Hematopoietic multipotent progenitor cell treated with erythropoietin and hydrocortisone succinate and interleukin-3 and kit ligand, for 17 days (in vitro differentiated cells): ENCODE results near the gene LRRN3.
"Not testable (repeated sequence)": the region's sequence is repeated elsewhere in the genome, so short reads cannot be mapped to it uniquely, and the experiment has no call there.

Source experiments
- DNase-seq: peaks from one replicate; pipeline ENCODE4 v3.0.0-alpha.2; 2015; ENCODE audit warnings: low spot score

LRRN3 gene

DNA sequence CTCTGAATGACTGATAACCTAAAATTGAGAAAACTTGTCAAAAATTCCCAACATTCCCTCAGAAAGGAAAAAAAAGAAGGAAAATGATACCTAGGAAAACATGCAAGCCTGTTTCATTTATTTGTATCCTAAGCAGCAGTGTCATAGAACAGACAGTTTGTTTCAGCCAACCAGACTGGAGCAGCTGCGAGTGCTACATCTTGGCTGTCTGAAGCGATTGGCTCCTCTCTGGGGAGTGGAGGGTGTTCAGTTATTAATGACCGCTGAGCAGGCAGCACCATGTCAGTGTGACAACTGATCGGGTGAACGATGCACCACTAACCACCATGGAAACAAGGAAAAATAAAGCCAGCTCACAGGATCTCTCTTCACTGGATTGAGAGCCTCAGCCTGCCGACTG is at the start of gene LRRN3:
Gene LRRN3, plus strand, starts transcription at position 282 of the 400 bp plus-strand sequence. CDS start 31,646 bp downstream, outside the sequence.
- no peak for DNase-seq

- DNase-seq, result no peak
These were observed 49.4 kb upstream of the LRRN3 start for GRCh38 chr7:111041577-111041976.

DNA sequence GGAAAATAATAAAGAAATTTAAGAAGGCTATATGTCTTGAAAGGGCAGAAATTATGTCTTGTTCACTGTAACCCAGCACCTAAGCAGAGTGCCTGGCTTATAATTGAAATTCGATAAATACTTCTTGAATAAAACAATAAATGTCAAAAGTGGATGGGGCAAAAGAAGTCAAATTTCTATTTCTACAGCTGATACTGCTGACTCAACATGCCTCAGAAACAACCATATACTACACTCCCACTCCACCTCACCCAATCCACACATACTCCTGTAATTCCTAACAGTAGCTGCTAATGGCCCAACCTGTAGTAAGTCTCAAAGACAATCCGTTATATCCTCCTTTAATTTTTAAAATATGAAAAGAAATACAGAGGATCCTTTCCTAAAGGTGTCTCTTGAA is 48.1 kb upstream of the LRRN3 start:
- no peak for DNase-seq

DNA sequence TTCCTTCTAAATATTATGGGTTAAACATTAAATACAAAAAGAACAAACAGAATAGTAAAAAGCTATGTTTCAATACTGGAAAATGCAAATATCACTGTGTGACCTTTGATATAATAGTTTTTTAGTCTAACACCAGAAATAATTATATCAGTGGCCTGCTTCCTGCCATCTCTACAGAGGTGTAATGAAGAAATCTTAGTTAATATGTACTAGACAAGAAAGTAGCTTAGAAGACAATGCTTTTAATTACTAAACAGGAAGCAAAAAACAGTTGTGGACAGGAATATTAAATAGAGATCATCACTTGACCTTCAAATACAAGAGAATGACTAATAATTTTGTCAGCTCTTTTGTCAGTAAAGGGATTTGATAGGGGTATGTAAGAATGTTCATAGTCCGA is 47.4 kb upstream of the LRRN3 start:
- DNase-seq, result no peak

DNA sequence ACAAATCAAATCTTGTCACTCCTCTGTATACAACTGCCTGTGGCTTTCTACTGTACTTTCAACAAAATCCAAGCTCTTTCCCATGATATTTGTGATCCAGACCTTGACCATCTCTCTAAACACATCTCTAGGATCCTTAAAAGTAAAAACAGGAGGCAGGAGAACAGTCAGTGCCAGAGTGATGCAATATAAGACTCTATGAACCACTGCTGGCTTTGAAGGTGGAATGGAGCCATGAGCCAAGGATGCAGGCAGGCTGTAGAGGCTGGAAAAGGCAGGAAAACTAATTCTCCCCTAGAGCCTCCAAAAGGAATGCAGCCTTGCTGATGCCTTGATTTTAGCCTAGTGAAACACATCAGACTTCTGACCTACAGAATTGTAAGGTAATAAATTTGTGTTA is 45.5 kb upstream of the LRRN3 start:
- no peak for DNase-seq

- no peak for DNase-seq
These were observed 43.3 kb upstream of the LRRN3 start for GRCh38 chr7:111047595-111047994.

DNA sequence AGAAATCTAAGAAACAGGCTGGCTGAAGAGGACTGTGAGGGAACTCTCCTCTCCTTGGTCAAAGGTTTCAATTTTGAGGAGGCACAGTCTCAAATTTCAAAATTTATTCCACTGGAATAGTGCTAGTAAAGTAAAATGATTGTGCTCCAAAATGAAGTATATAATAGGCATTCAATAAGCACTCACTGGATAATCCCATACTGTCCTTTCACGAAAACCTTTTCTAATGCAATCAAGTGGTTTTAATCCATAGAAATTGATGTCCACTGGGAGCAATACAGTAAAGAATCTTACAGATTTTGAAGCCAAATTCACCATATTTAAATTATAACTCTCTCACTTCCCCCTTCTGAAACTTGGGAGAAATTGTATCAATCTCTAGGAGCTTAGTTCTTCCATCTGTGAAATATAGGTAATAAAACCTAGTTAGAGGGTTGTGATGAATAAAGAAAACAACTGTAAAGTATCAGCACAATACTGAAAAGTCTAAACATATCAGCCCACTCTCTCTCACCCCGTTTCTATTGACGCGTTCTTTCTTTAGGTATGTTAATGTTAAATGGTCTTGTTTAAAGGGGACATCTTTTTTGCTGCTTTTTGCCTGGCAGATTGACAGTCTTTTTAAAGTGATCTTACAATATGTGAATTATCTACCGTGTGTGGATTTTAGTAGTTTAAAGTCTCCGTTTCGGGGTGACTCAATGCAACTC is 40.8 kb upstream of the LRRN3 start:
- no peak for DNase-seq

- no peak for DNase-seq
These were observed 40.0 kb upstream of the LRRN3 start for GRCh38 chr7:111050875-111051416.

DNA sequence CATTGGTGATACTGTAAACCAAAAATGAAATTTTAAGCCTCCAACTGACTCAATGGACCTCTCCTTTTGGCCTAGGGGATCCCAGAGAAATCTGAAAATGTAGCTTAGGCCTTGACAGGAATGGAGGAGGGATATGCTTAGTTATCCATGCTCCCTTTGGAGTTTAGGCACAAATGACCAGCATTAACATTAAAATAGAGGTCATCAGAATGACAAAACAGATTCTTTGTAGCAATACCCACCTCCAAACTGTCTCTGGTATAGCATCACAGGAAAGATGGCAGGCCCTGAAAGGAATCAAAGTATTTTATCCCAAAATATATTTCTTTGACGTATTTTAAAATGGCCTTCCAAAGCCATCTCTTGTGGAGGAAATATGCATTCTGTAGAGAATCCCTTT is 39.1 kb upstream of the LRRN3 start:
- DNase-seq, result no peak

GRCh38 chr7:111053035-111053434 is 37.9 kb upstream of the LRRN3 start:
- no peak for DNase-seq

DNA sequence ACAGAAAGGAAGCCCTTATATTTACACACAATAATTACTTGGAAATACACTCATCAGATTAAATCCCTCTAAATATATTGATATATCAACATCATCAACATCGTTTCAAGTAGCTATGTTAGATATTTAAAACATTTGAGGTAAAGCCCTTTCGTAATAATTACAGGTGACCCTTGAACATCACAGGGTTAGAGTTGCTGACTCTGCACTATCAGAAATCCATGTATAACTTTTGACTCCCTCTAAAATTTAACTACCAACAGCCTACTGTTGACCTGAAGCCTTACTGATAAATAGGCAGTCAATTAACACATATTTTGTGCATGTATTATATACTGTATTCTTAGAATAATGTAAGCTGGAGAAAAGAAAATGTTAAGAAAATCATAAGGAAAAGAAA is 34.6 kb upstream of the LRRN3 start:
- no peak for DNase-seq

DNA sequence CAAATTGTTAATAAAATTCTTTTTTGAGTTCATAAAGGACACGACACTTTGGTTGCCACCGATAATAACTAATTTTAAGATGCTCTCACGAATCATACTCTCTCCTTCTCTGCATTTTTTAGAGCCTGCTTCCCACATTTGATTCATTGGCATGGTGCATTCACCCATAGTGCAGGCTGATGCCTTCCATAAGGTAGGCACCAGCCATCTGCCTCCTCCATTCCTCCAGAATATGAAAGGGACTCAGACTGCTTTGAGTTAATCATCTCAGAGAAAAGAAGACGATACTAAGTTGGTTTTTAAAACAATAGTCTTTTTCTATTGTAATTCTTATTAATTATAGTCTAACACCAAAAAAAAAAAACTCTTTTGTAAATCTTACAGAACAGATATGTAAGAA is 33.9 kb upstream of the LRRN3 start:
- no peak for DNase-seq

DNA sequence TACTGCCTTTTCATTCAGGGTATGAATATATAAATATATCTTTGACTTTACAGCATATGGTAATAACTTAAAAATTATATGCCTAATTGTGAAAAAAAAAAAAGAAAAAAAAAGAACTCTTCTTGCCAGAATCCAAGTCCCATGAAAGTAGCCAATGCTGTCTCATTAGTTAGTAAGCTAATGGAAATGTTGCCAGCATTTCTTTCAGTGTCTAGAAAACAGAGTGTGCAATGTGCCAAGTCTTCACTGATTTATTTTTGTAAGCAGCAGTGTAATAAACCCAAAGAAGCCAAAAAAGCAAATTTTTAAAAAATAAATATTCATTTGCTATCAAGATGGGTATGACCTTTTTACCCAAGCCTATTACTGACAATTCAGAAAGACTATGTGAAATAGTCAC is 31.1 kb upstream of the LRRN3 start:
- no peak for DNase-seq

GRCh38 chr7:111063166-111063565 is 27.8 kb upstream of the LRRN3 start:
- no peak for DNase-seq

DNA sequence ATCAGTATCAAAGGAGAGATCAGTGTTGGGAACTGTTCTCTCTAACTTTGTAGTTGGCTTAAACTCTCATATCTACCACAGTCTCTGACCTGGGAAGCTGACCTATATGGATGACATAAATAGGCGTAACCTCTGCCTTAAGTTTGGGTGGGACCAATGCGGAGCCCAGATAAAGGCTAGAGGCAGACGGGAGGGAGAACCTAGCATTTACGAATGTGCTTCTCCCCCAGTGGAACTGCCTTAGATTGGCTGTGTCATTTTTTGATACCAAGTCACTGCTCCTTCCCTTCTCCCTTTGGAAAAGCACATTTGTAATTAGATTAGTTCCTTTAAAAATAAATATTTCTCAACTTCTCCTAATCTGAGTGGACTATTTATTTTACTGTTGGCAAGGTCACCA is 23.7 kb upstream of the LRRN3 start:
- DNase-seq, result no peak

DNA sequence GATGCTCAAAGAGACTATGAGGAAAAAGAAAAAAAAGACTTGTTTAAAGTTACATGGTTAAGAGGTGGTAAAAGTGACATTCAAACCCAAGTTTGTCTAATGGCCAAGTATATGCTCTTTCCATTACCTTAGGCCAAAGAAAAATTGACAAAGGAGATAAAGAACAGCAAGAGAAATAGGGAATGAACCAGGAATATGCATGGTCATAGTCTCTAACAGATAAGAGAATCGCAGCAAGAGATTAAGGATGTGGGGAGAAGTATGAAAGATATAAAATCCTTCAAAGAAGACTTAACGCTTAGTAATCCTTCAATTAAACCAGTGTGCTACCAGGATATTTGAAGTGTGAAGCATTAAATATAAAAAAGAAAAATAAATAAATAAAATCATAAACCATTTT is 23.2 kb upstream of the LRRN3 start:
- no peak for DNase-seq

DNA sequence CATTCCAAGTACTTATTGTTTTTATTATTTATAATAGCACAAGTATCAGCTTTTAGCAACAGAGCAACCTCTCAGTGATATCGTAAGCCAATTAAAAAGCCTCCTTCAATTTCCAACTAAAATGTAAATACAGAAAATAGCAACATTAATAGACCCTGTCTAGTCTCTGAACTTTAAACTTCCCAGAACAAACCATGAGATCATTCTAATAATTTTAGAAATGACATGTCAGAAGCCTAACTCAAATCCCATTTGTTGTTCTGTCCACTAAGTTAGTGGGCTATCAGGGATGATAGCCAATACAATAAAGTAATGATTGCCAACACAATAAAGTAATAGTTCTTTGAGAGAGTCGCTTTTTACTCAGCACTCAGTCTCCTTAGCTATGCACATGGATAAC is 22.3 kb upstream of the LRRN3 start:
- DNase-seq, result no peak

- DNase-seq, result no peak
These were observed 19.4 kb upstream of the LRRN3 start for GRCh38 chr7:111071556-111071955.

- DNase-seq, result not testable (repeated sequence)
These were observed 18.3 kb upstream of the LRRN3 start for GRCh38 chr7:111072658-111073057.

DNA sequence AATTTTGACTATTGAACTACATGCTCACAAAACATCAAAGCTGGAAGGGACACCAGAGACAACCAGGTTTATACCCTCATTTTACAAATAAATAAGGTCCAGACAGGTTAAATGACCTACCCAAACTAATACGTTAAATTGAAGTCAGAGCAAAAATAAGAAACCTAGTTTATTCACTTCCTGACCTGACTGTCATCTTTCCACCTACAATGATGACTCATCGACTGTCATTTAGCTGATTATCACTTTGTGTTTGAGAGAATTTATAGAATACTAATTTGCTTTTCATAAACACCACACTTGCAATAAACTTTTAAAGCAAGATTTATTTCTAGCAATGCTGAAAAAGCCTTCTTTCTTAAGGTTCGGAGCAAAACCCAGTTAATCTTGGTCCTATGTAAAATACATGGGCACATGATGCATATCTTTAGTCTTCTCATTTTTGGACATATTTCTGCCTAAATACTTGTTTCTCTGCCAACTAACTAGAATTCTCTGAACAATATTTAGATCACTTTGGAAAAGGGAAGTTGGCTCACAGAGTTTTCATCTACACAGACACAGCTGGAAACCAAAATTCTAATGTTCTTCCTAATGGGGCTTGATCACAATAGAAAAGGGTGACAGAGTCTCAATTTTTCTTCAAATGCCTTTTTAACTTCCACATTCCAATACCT is 16.7 kb upstream of the LRRN3 start:
- no peak for DNase-seq

- no peak for DNase-seq
These were observed 16.2 kb upstream of the LRRN3 start for GRCh38 chr7:111074748-111075146.

GRCh38 chr7:111075498-111075897 is 15.4 kb upstream of the LRRN3 start:
- no peak for DNase-seq

GRCh38 chr7:111076205-111076604 is 14.7 kb upstream of the LRRN3 start:
- DNase-seq, result no peak

GRCh38 chr7:111077001-111077400 is 13.9 kb upstream of the LRRN3 start:
- DNase-seq, result no peak
